ENCODE measurements around the gene NEU2.

NEU2 gene

GRCh38 chr2:233023761-233024410 lies 8.6 kb upstream of the NEU2 start:
- no peaks in the 10 kb centered on the region for H3K36me3 ChIP-seq (ENCODE audit: insufficient read depth, low read length)
- H3K4me1 ChIP-seq (ENCODE audit: insufficient read depth, low read length), result no peaks in the 10 kb centered on the region
- H3K27me3 ChIP-seq (ENCODE audit: insufficient read depth, low read length), result no peaks in the 10 kb centered on the region
- no peak overlapping the region for H3K4me3 ChIP-seq (ENCODE audit: low read length)
- 89% methylated on average over 14 of the region's 14 CpGs for WGBS
- no peak overlapping the region for H3K27ac ChIP-seq (ENCODE audit: low read depth, low read length)
- H3K9me3 ChIP-seq (ENCODE audit: insufficient read depth, low read depth, low read length), result no peaks in the 10 kb centered on the region
- no peak overlapping the region for H3K9ac ChIP-seq (ENCODE audit: low read depth, low read length)

GRCh38 chr2:233025706-233026105 lies 6.8 kb upstream of the NEU2 start:
- WGBS, result 89% methylated on average over 7 of the region's 7 CpGs
- Histone ChIP-seq H3K4me3 (ENCODE audit: low read length) (no peak overlapping the region), H3K9me3 (ENCODE audit: insufficient read depth, low read depth, low read length) (no peaks in the 10 kb centered on the region), H3K27ac (ENCODE audit: low read depth, low read length) (no peak overlapping the region), H3K9ac (ENCODE audit: low read depth, low read length) (no peak overlapping the region), H3K27me3 (ENCODE audit: insufficient read depth, low read length) (no peaks in the 10 kb centered on the region), H3K4me1 (ENCODE audit: insufficient read depth, low read length) (no peaks in the 10 kb centered on the region), H3K36me3 (ENCODE audit: insufficient read depth, low read length) (no peaks in the 10 kb centered on the region)

GRCh38 chr2:233026198-233026813 lies 6.2 kb upstream of the NEU2 start:
- Histone ChIP-seq H3K36me3 (ENCODE audit: insufficient read depth, low read length) (no peaks in the 10 kb centered on the region), H3K9ac (ENCODE audit: low read depth, low read length) (no peak overlapping the region), H3K4me3 (ENCODE audit: low read length) (no peak overlapping the region), H3K27ac (ENCODE audit: low read depth, low read length) (no peak overlapping the region), H3K4me1 (ENCODE audit: insufficient read depth, low read length) (no peaks in the 10 kb centered on the region), H3K27me3 (ENCODE audit: insufficient read depth, low read length) (no peaks in the 10 kb centered on the region), H3K9me3 (ENCODE audit: insufficient read depth, low read depth, low read length) (no peaks in the 10 kb centered on the region)
- 71% methylated on average over 4 of the region's 4 CpGs for WGBS

GRCh38 chr2:233029321-233029720 lies 3.2 kb upstream of the NEU2 start:
- Histone ChIP-seq H3K36me3 (ENCODE audit: insufficient read depth, low read length) (no peaks in the 10 kb centered on the region), H3K4me3 (ENCODE audit: low read length) (no peak overlapping the region), H3K27me3 (ENCODE audit: insufficient read depth, low read length) (no peaks in the 10 kb centered on the region), H3K9me3 (ENCODE audit: insufficient read depth, low read depth, low read length) (no peaks in the 10 kb centered on the region), H3K27ac (ENCODE audit: low read depth, low read length) (no peak overlapping the region), H3K9ac (ENCODE audit: low read depth, low read length) (no peak overlapping the region), H3K4me1 (ENCODE audit: insufficient read depth, low read length) (no peaks in the 10 kb centered on the region)
- 94% methylated on average over 8 of the region's 9 CpGs for WGBS

GRCh38 chr2:233031556-233032500 lies 644 bp upstream of the NEU2 start:
- H3K27me3 ChIP-seq (ENCODE audit: insufficient read depth, low read length), result no peaks in the 10 kb centered on the region
- no peak overlapping the region for H3K4me3 ChIP-seq (ENCODE audit: low read length)
- no peak overlapping the region for H3K27ac ChIP-seq (ENCODE audit: low read depth, low read length)
- no peak overlapping the region for H3K9ac ChIP-seq (ENCODE audit: low read depth, low read length)
- no peaks in the 10 kb centered on the region for H3K9me3 ChIP-seq (ENCODE audit: insufficient read depth, low read depth, low read length)
- H3K36me3 ChIP-seq (ENCODE audit: insufficient read depth, low read length), result no peaks in the 10 kb centered on the region
- WGBS, result 79% methylated on average over 27 of the region's 27 CpGs
- no peaks in the 10 kb centered on the region for H3K4me1 ChIP-seq (ENCODE audit: insufficient read depth, low read length)

GRCh38 chr2:233033672-233034071 lies 1.2 kb downstream of the NEU2 start:
- Histone ChIP-seq H3K27ac (ENCODE audit: low read depth, low read length) (no peak overlapping the region), H3K4me1 (ENCODE audit: insufficient read depth, low read length) (no peaks in the 10 kb centered on the region)
- 89% methylated on average over 9 of the region's 9 CpGs for WGBS

GRCh38 chr2:233034091-233034882 lies 1.8 kb downstream of the NEU2 start:
- Histone ChIP-seq H3K4me1 (ENCODE audit: insufficient read depth, low read length) (no peaks in the 10 kb centered on the region), H3K36me3 (ENCODE audit: insufficient read depth, low read length) (no peaks in the 10 kb centered on the region), H3K27ac (ENCODE audit: low read depth, low read length) (no peak overlapping the region), H3K9ac (ENCODE audit: low read depth, low read length) (no peak overlapping the region), H3K9me3 (ENCODE audit: insufficient read depth, low read depth, low read length) (no peaks in the 10 kb centered on the region), H3K4me3 (ENCODE audit: low read length) (no peak overlapping the region), H3K27me3 (ENCODE audit: insufficient read depth, low read length) (no peaks in the 10 kb centered on the region)
- WGBS, result 94% methylated on average over 37 of the region's 37 CpGs

More at GRCh38 chr2:233033672-233034071, 1.2 kb downstream of the NEU2 start:
- no peaks in the 10 kb centered on the region for H3K9me3 ChIP-seq (ENCODE audit: insufficient read depth, low read depth, low read length)
- H3K36me3 ChIP-seq (ENCODE audit: insufficient read depth, low read length), result no peaks in the 10 kb centered on the region
- H3K27me3 ChIP-seq (ENCODE audit: insufficient read depth, low read length), result no peaks in the 10 kb centered on the region
- no peak overlapping the region for H3K4me3 ChIP-seq (ENCODE audit: low read length)
- no peak overlapping the region for H3K9ac ChIP-seq (ENCODE audit: low read depth, low read length)

- H3K27me3 ChIP-seq (ENCODE audit: insufficient read depth, low read length), result no peaks in the 10 kb centered on the region
- no peaks in the 10 kb centered on the region for H3K9me3 ChIP-seq (ENCODE audit: insufficient read depth, low read depth, low read length)
- H3K9ac ChIP-seq (ENCODE audit: low read depth, low read length), result no peak overlapping the region
- no peaks in the 10 kb centered on the region for H3K36me3 ChIP-seq (ENCODE audit: insufficient read depth, low read length)
- no peaks in the 10 kb centered on the region for H3K4me1 ChIP-seq (ENCODE audit: insufficient read depth, low read length)
- WGBS, result 90% methylated on average over 23 of the region's 23 CpGs
- H3K27ac ChIP-seq (ENCODE audit: low read depth, low read length), result no peak overlapping the region
- H3K4me3 ChIP-seq (ENCODE audit: low read length), result no peak overlapping the region
These were observed 3.1 kb downstream of the NEU2 start for GRCh38 chr2:233035426-233036161.

GRCh38 chr2:233036162-233036838 lies 3.8 kb downstream of the NEU2 start:
- H3K9me3 ChIP-seq (ENCODE audit: insufficient read depth, low read depth, low read length), result no peaks in the 10 kb centered on the region
- no peaks in the 10 kb centered on the region for H3K27me3 ChIP-seq (ENCODE audit: insufficient read depth, low read length)
- 95% methylated on average over 12 of the region's 12 CpGs for WGBS
- no peaks in the 10 kb centered on the region for H3K36me3 ChIP-seq (ENCODE audit: insufficient read depth, low read length)
- H3K4me1 ChIP-seq (ENCODE audit: insufficient read depth, low read length), result no peaks in the 10 kb centered on the region
- H3K4me3 ChIP-seq (ENCODE audit: low read length), result no peak overlapping the region
- H3K9ac ChIP-seq (ENCODE audit: low read depth, low read length), result no peak overlapping the region
- H3K27ac ChIP-seq (ENCODE audit: low read depth, low read length), result no peak overlapping the region

- WGBS, result 95% methylated on average over 2 of the region's 2 CpGs
- no peaks in the 10 kb centered on the region for H3K9me3 ChIP-seq (ENCODE audit: insufficient read depth, low read depth, low read length)
- H3K4me1 ChIP-seq (ENCODE audit: insufficient read depth, low read length), result no peaks in the 10 kb centered on the region
- no peaks in the 10 kb centered on the region for H3K36me3 ChIP-seq (ENCODE audit: insufficient read depth, low read length)
- no peak overlapping the region for H3K9ac ChIP-seq (ENCODE audit: low read depth, low read length)
- H3K27ac ChIP-seq (ENCODE audit: low read depth, low read length), result no peak overlapping the region
- no peaks in the 10 kb centered on the region for H3K27me3 ChIP-seq (ENCODE audit: insufficient read depth, low read length)
- no peak overlapping the region for H3K4me3 ChIP-seq (ENCODE audit: low read length)
These were observed 4.6 kb downstream of the NEU2 start for GRCh38 chr2:233037078-233037477.

All from HUES64 (cell line).